IPS-18c (cell line): ENCODE measurements around the gene SLC2A14.
"Not testable (repeated sequence)": the region's sequence is repeated elsewhere in the genome, so short reads cannot be mapped to it uniquely, and the experiment has no call there.

Experiments
- H3K4me3 ChIP-seq: 2 replicates; pipeline ENCODE4 v1.7.0; 2013; ENCODE audit warnings: low read depth, mild to moderate bottlenecking, low read length, moderate library complexity; ENCODE audit not compliant: insufficient read depth
- H3K9me3 ChIP-seq: one replicate; pipeline ENCODE4 v1.6.1; 2013; ENCODE audit warnings: mild to moderate bottlenecking, low read length, moderate library complexity; ENCODE audit not compliant: control insufficient read depth, insufficient read depth

The SLC2A14 gene

DNA sequence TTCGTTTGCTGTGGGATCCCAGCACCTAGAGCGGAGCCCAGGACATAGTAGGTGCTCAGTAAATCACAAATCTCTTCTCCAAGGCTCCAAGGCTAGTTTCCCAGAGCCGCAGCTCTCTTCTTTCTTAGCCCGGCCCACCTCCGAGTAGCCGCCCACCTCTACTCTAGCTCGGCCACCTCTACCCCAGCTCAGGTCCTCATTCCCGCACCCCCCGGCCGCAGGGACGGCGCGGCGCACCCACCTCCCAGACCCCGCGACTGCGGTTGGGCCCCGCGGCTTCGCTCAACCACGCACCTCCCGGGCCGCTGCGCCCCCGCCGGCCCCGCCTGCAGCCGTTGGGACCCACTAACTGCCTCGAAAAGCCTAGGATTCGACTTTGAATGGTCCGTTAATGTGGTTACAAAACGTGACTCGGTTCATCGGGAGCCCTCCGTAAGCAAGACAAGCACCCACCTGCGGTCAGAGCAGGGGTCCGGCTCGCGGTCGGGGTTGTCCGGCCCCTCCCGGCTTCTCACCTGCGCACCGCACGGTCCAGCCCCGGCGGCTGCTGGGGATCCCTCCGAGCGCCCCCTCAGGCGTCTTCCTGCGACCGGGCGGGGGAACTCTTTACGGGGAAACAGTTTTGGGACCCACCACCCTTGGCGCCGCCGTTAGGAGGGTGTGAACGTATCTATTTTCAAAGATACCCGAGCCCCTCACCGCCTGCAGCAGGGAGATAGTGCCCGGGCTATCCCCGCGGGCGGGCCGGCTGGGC, at the start of gene SLC2A14:
SLC2A14 (minus strand) TSS at position 350 of the 754 bp plus-strand sequence. CDS start 3,035 bp downstream, outside the sequence.
- Histone ChIP-seq H3K9me3 (no peaks in the 10 kb centered on the region), H3K4me3 (no peak within 1 kb of the TSS)

DNA sequence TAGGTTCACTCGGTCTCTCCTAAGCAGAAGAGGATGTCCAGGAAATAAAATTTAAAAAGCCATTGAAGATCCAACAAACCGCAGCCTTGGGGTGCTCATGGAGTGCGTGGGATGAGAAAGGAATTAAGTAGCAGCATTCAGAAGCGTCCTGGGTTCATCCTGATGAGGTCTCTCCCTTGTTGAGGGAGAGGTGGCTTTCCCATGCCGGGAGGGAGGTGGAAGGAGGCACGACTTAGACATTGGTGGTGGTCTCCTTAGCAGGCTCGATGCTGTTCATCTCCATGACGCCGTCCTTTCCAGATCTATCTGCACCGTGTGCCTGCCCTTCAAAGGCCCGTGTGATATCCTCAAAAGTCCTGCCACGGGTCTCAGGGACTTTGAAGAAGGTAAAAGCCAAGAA, 48.5 kb upstream of the SLC2A14 start:
- not testable (repeated sequence) for H3K9me3 ChIP-seq, H3K4me3 ChIP-seq

DNA sequence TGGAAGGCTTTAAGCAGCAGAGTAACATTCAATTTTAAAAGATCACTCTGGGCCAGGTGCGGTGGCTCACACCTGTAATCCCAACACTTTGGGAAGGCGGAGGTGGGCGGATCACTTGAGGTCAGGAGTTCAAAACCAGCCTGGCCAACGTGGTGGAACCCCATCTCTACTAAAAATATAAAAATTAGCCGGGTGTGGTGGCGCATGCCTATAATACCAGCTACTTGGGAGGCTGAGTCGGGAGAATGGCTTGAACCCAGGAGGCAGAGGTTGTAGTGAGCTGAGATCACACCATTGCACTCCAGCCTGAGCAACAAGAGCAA, 45.5 kb upstream of the SLC2A14 start:
- H3K9me3 ChIP-seq, H3K4me3 ChIP-seq: not testable (repeated sequence)

DNA sequence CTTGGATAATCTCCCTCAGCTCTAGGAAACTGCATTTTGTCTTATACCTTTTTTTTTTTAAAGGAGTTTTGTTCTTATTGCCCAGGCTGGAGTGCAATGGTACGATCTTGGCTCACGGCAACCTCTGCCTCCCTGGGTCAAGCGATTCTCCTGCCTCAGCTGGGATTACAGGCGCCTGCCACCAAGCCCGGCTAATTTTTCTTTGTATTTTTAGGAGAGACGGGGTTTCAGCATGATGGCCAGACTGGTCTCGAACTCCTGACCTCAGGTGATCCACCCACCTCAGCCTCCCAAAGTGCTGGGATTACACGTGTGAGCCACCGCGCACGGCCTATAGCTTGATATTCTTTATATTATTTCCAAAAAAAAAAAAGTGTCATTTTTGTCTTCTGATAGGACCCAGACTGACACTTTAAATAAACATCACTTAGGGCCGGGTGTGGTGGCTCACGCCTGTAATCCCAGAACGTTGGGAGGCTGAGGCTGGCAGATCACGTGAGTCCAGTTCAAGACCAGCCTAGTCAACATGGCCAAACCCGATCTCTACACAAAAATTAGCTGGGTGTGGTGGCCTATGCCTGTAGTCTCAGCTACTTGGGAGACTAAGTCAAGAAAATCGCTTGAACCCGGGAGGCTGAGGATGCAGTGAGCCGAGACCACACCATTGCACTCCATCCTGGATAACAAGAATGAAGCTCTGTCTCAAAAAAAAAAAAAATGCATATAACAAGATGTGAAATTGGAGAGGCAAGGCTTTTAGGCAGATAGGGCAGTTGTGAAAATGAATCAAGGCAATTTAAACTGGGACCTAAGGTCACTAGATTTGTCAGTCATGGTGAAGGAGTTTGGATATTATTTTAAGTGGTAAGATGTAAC, 44.9 kb upstream of the SLC2A14 start:
- H3K9me3 ChIP-seq = no peaks in the 10 kb centered on the region
- H3K4me3 ChIP-seq = no peak overlapping the region

DNA sequence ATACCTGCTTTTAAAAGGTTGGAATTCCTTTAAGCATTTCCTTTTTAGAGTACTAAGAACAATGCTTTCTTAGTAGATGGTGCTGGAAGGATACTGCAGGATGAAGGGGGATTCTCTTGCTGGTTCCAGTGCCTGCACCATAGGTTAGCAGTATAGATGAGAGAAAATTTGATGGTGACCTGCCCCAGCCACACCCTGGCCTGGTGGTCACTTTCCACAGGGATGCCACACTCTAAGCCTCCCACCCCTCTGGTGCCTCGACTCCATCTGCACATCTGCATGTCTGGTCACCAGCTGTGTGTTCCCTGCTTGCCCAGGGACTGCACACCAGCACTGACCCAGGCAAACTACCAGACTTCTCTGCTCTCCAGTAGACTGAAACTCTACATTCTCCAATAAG, 44.2 kb upstream of the SLC2A14 start:
- Histone ChIP-seq H3K4me3 (no peak overlapping the region), H3K9me3 (no peaks in the 10 kb centered on the region)

DNA sequence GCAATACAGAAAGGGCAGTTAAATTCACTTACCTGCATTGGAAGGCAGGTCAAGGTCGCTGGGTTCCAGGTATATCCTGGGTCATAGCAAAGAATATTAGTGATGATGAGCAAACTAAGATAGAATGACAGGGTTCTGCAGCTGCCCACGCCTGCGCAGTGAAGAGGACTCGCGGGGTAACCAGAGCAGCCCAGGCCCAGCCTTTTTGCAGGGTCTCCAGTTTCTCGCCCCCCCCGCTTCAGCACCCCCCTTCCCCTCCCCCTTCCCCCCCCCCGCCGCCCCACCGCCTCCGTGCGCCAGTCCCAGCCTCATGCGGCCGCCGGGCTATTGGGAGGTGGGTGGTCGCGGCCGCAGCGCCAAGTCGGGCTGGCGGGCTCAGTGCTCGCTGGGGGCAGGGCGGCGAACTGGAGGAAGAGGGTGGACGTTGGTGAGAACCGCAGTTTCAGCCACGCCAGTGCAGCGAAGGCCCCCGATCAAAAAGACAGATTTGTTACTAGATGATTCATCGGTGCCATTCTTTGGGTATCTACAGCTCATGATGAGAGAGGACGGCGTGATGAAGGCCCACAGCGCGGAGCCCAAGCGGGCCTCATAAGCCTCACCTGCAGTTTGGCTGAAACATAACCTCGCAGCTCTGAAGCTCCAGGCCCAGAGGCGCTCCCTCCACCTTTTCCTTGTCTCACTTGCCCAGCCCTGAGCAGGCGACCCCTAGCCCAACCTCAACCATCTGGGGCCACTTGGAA, 43.1 kb upstream of the SLC2A14 start:
- no peak overlapping the region for H3K4me3 ChIP-seq
- no peaks in the 10 kb centered on the region for H3K9me3 ChIP-seq

DNA sequence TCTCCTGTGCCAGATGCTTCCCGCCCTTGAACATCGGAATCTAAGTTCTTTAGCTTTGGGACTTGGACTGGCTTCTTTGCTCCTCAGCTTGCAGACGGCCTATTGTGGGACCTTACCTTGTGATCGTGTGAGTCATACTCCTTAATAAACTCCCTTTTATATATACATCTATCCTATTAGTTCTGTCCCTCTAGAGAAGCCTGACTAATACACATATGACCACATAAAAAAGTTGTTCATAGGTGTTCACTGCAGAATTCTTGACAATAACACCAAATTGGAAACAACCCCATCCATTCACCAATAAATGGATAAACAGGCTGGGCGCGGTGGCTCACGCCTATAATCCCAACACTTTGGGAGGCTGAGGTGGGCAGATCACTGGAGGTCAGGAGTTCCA, 37.4 kb upstream of the SLC2A14 start:
- H3K4me3 ChIP-seq = not testable (repeated sequence)

DNA sequence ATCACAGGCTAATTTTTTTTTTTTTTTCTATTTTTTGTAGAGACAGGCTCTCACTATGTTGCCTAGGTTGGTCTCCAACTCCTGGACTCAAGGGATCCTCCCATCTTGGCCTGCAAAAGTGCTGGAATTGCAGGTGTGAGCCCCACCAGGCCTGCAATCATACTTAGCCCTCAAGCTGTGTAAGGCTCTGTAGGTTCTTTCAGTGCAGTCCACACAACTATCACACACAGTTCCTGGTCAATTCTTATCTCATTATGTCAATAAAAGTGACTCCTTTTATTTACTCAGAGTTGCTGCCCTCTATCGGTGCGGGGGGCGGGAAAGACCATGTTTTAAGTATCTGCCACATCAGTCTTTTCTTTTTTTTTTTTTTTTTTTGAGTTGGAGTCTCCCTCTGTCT, 34.3 kb upstream of the SLC2A14 start:
- H3K9me3 ChIP-seq = no peaks in the 10 kb centered on the region
- H3K4me3 ChIP-seq = no peak overlapping the region

More for the DNA sequence above, 37.4 kb upstream of the SLC2A14 start:
- not testable (repeated sequence) for H3K9me3 ChIP-seq

DNA sequence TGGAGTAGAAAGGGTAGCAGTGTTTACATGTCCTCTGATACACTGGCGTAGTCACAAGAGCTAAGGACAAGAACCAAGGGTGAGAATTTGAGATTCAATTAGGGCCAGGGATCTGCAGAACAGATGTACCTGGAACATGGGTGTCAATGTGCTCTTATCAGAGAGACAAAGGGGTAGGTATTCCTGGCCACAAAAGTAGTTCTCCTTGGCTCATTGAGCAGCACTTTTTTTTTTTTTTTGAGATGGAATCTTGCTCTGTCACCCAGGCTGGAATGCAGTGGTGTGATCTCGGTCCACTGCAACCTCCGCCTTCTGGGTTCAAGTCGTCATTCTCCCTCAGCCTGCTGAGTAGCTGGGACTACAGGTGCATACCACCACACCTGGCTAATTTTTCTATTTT, 33.6 kb upstream of the SLC2A14 start:
- H3K4me3 ChIP-seq, H3K9me3 ChIP-seq: not testable (repeated sequence)

DNA sequence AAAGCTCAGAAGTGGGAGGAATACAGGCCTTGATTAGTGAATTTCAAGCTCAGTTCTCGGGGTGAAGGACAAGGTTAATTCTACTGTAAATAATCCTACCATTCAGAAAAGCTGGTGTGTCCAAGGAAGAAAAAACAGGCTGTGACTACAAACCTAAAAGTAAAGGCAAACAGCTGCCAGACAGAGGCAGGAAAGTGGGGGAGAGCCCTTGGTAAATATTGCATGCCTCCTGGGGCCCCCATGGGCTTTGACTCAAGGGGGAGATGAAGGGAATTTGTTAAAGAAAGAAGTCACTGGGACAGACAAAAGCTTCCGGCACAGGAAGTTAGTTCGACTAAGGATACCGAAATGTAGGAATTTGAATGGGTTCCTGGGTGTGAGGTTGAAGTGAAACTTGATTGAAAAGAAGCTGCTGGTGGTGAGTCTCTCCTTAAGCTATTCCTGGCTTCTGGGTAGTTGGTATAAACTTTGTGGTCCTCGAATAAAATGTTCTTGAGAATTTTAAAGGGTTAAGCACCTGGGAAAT, 32.9 kb upstream of the SLC2A14 start:
- not testable (repeated sequence) for H3K9me3 ChIP-seq, H3K4me3 ChIP-seq

DNA sequence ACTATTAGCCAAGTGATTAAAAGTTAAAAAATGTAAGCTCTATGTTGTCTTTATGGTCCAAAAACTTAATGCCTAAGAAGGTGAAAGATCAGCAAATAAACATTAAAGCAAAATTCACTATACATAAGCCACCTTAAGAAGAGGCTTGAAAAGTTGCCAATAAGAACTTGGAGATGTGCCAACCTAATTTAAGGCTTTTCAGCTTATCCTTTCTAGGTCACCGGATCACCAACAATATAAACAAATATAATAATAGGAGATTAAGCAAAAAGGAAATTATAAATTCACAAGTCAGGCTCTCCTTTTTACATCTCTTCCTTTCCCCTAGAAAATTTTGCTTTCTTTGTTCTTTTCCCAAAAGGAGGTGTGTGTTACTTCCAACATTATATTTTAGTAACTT, 32.4 kb upstream of the SLC2A14 start:
- no peaks in the 10 kb centered on the region for H3K9me3 ChIP-seq
- H3K4me3 ChIP-seq = no peak overlapping the region

DNA sequence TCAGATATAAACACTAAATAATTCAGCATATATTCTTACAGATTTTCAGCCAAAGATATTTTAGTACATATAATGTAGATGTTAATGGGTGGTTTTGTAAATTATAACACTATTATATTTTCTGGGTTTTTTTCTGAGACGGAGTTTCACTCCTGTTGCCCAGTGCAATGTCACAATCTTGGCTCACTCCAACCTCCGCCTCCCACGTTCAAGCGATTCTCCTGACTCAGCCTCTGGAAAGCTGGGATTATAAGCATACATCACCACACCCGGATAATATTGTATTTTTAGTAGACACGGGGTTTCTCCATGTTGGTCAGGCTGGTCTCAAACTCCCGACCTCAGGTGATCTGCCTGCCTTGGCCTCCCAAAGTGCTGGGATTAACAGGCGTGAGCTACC, 29.7 kb upstream of the SLC2A14 start:
- H3K4me3 ChIP-seq, H3K9me3 ChIP-seq: not testable (repeated sequence)

DNA sequence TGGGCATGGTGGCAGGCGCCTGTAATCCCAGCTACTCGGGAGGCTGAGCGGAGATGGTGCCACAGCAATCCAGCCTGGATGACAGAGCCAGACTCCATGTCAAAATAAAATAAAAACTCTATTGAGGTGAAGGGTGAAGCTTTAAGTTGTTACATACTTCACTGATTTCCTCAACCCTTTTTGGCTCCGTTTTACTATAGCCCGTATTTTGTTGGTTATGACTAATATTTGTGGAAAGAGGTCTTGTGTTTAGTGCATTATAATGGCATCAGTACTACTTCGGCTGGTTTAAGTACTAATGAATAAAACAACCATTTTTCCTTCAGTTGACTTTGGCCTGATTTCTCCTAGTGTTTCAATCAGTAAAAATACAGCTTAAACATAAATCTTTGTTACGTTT, 27.0 kb upstream of the SLC2A14 start:
- no peak overlapping the region for H3K4me3 ChIP-seq
- no peaks in the 10 kb centered on the region for H3K9me3 ChIP-seq

DNA sequence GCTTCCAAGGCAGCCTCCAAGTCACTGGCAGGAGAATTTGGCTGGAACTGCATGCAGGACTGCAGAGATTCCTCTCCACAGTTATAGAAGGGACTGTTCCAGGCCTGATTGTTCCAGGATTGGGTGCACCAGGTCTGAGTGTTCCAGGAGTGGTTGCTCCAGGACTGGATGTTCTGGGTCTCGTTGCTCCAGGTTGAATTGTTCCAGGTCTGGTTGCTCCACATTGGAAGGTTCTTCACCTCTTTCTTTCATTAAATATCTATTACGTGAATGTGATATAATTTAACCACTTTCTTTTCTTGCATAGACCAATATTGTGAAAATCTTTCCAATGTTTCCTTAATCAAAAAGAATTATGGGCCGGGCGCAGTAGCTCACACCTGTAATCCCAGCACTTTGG, 24.0 kb upstream of the SLC2A14 start:
- not testable (repeated sequence) for H3K4me3 ChIP-seq, H3K9me3 ChIP-seq

DNA sequence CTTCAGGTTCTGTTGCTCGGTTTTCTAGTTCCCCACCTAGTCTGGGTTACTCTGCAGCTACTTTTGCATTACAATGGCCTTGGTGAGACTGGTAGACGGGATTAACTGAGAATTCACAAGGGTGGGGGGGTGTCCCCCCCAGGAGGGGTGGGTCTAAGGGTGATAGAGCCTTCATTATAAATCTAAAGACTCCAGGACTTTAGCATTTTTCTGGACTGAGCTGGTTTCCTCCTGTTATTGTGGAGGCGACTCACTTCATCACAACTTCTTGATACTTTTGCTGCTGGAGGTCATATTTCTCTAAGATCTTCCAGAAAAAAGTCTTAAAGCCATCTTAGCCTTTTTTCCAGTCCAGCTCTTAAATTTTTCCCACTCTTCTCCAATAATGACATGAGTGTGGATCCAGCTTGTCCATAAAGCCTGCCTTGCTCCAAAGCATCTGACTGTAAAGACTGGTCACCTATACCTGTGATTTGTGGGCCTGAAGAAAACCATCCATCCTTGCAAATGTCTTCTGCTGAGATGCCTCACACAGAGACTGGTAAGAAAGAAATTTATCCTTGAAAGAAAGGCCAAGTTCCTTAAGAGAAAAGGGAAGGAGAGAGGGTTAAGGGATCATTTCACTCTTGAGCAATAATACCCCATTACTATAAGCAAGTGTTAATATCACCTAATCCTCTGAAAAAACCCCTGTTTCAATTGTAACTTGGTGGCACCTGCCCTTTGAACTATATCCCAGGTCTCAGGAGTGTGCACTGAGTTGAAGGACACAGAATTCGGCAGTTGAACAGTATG, 19.7 kb upstream of the SLC2A14 start:
- Histone ChIP-seq H3K4me3 (no peak overlapping the region), H3K9me3 (no peaks in the 10 kb centered on the region)

DNA sequence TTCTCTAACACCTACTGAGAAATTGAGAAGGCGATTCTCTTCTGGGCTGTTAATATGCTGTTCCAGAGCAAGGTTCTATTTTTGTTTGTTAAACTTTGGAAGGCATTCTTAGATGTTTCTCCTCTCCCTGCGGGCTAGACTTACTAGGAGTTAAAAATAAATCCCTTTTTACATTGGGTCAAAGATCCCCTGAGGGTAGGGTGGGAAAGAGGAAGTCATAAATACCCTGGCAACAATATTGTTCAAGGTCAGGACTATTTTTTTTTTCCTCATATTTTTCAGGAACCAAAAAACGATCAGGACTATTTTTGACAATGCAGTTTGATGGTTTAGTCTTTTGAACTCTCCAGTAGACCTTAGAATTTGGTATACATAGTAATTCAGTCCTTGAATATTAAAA, 12.0 kb upstream of the SLC2A14 start:
- Histone ChIP-seq H3K4me3 (no peak overlapping the region), H3K9me3 (no peaks in the 10 kb centered on the region)

DNA sequence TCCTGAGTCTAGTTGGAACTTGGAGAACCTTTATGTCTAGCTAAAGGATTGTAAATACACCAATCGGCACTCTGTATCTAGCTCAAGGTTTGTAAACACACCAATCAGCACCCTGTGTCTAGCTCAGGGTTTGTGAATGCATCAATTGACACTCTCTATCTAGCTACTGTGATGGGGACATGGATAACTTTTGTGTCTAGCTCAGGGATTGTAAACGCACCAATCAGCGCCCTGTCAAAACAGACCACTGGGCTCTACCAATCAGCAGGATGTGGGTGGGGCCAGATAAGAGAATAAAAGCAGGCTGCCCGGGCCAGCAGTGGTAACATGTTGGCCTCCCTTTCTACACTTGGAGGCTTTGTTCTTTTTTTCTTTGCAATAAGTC, 9.0 kb upstream of the SLC2A14 start:
- not testable (repeated sequence) for H3K4me3 ChIP-seq, H3K9me3 ChIP-seq
